K562 (cell line): ENCODE measurements around the gene KIF26B. TPM values are rescaled to one million over a fixed set of nuclear protein-coding genes. Genes with fewer than 3 reads are reported as not detected.

Experiments
- ATAC-seq: fragments of 200-7000 bp; cut with Tn5 transposase; 3 replicates; pipeline ENCODE4 v1.9.1; 2020; ENCODE audit warnings: moderate library complexity
- BruUV-seq: library from RNA; stranded (reverse); fragments of 400-500 nt; replicated peaks from 2 replicates; lab custom pipeline; 2021; lab: Mats Ljungman, UMichigan
- CTCF ChIA-PET: fragments of 300-600 bp; formaldehyde crosslinking; extraction: SDS; loops from one replicate; lab custom pipeline; 2021; ENCODE audit warnings: low intra/inter-chr PET ratio; lab: Yijun Ruan, JAX
- POLR2A ChIA-PET: fragments of 300-600, 350-650 bp; sonication (Branson Sonifier 250); formaldehyde crosslinking; extraction: SDS; loops from one replicate; lab custom pipeline; 2021; ENCODE audit warnings: antibody characterized with exemption, inconsistent platforms; lab: Yijun Ruan, JAX
- DNase-seq, 4 experiments: peaks; one replicate each; pipeline versions ENCODE4 v3.0.0 to v3.0.0-alpha.2; 2011 to 2018; ENCODE audit warnings: low spot score in 3 of 4, mixed read lengths in 3 of 4; ENCODE audit errors: extremely low read depth in 1 of 4
- FAIRE-seq: peaks from 2 replicates; lab custom pipeline; 2011; peaks lifted over from hg19 to GRCh38; lab: Jason Lieb, UNC
- H2AFZ ChIP-seq: 2 replicates; pipeline ENCODE4 v1.6.0; 2011; ENCODE audit warnings: low read depth, low read length, control low read depth, inconsistent platforms
- H3K27ac ChIP-seq: fragments of 200-600 bp; 3 replicates; pipeline ENCODE4 v1.8.0; 2011; ENCODE audit warnings: low read depth, mild to moderate bottlenecking, control low read depth, inconsistent platforms, low read length, moderate library complexity, mixed read lengths; ENCODE audit errors: extremely low read depth
- H3K27me3 ChIP-seq, 2 experiments: fragments of 300-600 bp in 1 of 2; 2 replicates in 1 of 2; 3 replicates in 1 of 2; pipeline versions ENCODE4 v1.6.0 to v1.8.0; 2011; ENCODE audit warnings: inconsistent platforms in 2 of 2, low read length in 2 of 2, mild to moderate bottlenecking in 1 of 2, mixed read lengths in 1 of 2, moderate library complexity in 1 of 2; ENCODE audit not compliant: control insufficient read depth in 2 of 2, insufficient read depth in 2 of 2
- H3K36me3 ChIP-seq: fragments of 300-600 bp; 3 replicates; pipeline ENCODE4 v1.8.0; 2011; ENCODE audit warnings: mild to moderate bottlenecking, low read length, inconsistent platforms; ENCODE audit not compliant: control insufficient read depth, insufficient read depth
- H3K4me1 ChIP-seq, 2 experiments: fragments of 200-600 bp in 1 of 2; replicated peaks in 1 of 2; 2 replicates in 1 of 2; 3 replicates in 1 of 2; pipeline versions ENCODE4 v1.5.1 to v1.8.0; 2011; ENCODE audit warnings: inconsistent platforms in 2 of 2, low read length in 2 of 2, mild to moderate bottlenecking in 1 of 2, mixed read lengths in 1 of 2, moderate library complexity in 1 of 2; ENCODE audit not compliant: control insufficient read depth in 2 of 2, insufficient read depth in 2 of 2
- H3K4me2 ChIP-seq: 2 replicates; pipeline ENCODE4 v1.6.1; 2011; ENCODE audit warnings: low read length, control low read depth, inconsistent platforms, mixed read lengths; ENCODE audit not compliant: insufficient read depth
- H3K4me3 ChIP-seq: fragments of 200-600 bp; sonication (generic), shearing (Covaris generic); 2 replicates; pipeline ENCODE4 v1.5.1; 2016; ENCODE audit warnings: control low read depth, inconsistent platforms
- H3K79me2 ChIP-seq: fragments of 200-600 bp; 3 replicates; pipeline ENCODE4 v1.8.0; 2011; ENCODE audit warnings: low read length, inconsistent platforms; ENCODE audit not compliant: control insufficient read depth, insufficient read depth
- H3K9ac ChIP-seq, 2 experiments: 2 replicates each; pipeline versions ENCODE4 v1.6.0 to v1.6.1; 2011; ENCODE audit warnings: low read depth in 2 of 2, low read length in 2 of 2, control low read depth in 1 of 2, inconsistent platforms in 1 of 2, mild to moderate bottlenecking in 1 of 2, mixed read lengths in 1 of 2; ENCODE audit not compliant: insufficient read depth in 1 of 2
- H3K9me1 ChIP-seq: one replicate; pipeline ENCODE4 v1.6.0; 2011; ENCODE audit warnings: inconsistent platforms, mild to moderate bottlenecking, low read length, moderate library complexity; ENCODE audit not compliant: control insufficient read depth, insufficient read depth
- H3K9me3 ChIP-seq: replicated peaks from 2 replicates; pipeline ENCODE4 v1.5.1; 2011; ENCODE audit warnings: low read depth, low read length, inconsistent platforms; ENCODE audit not compliant: control insufficient read depth, insufficient read depth
- H4K20me1 ChIP-seq: replicated peaks from 2 replicates; pipeline ENCODE4 v1.6.1; 2011; ENCODE audit warnings: low read length, inconsistent platforms, mixed read lengths; ENCODE audit not compliant: control insufficient read depth, insufficient read depth
- BCL6 ChIP-seq: fragments of 250-450 bp; sonication (Bioruptor Pico); IDR thresholded peaks from 2 replicates; pipeline ENCODE4 v1.4.0; 2020
- CBFA2T2 ChIP-seq: fragments of 450-650 bp; conservative IDR thresholded peaks from 2 replicates; pipeline ENCODE4 v1.6.1; 2017; ENCODE audit warnings: mild to moderate bottlenecking
- CEBPB ChIP-seq: fragments of 450-650 bp; IDR thresholded peaks from 2 replicates; pipeline ENCODE4 v1.6.1; 2016; ENCODE audit warnings: missing genetic modification characterization, missing compliant biosample characterization
- E2F1 ChIP-seq: sonication (generic); formaldehyde crosslinking; IDR thresholded peaks from 2 replicates; pipeline ENCODE4 v1.8.1; 2023; ENCODE audit warnings: mild to moderate bottlenecking, missing genetic modification reagents, moderate library complexity
- FIP1L1 ChIP-seq: fragments of 200-400 bp; formaldehyde crosslinking; IDR thresholded peaks from 2 replicates; pipeline ENCODE4 v1.6.1; 2018; ENCODE audit warnings: mild to moderate bottlenecking, low read depth, low read length; ENCODE audit not compliant: poor library complexity, severe bottlenecking
- FOXA3 ChIP-seq, 2 experiments: fragments of 450-650 bp in 1 of 2; sonication (generic) in 1 of 2; formaldehyde crosslinking; IDR thresholded peaks in 1 of 2; conservative IDR thresholded peaks in 1 of 2; 2 replicates each; pipeline versions ENCODE4 v1.4.0 to v1.8.0; 2020 to 2022; ENCODE audit warnings: mild to moderate bottlenecking in 2 of 2, missing genetic modification reagents in 1 of 2
- HDAC6 ChIP-seq: IDR thresholded peaks from 2 replicates; pipeline ENCODE4 v1.6.1; 2012; ENCODE audit warnings: low read depth, mild to moderate bottlenecking, control low read depth, inconsistent platforms, low read length, moderate library complexity
- MIER1 ChIP-seq: fragments of 450-650 bp; IDR thresholded peaks from 2 replicates; pipeline ENCODE4 v1.6.1; 2016; ENCODE audit warnings: antibody characterized with exemption, mild to moderate bottlenecking, low read depth
- POLR2A ChIP-seq: fragments of 450-650 bp; conservative IDR thresholded peaks from 2 replicates; pipeline ENCODE4 v1.6.1; 2016
- RBM14 ChIP-seq: fragments of 200-400 bp; formaldehyde crosslinking; IDR thresholded peaks from 2 replicates; pipeline ENCODE4 v1.6.1; 2018; ENCODE audit warnings: low read depth, mild to moderate bottlenecking, low read length, moderate library complexity, borderline replicate concordance; ENCODE audit not compliant: insufficient read depth
- RBM34 ChIP-seq: fragments of 200-400 bp; formaldehyde crosslinking; IDR thresholded peaks from 2 replicates; pipeline ENCODE4 v1.6.1; 2018; ENCODE audit warnings: low read length, borderline replicate concordance; ENCODE audit not compliant: insufficient read depth
- RNF2 ChIP-seq: sonication (generic); IDR thresholded peaks from 2 replicates; pipeline ENCODE4 v1.6.1; 2016
- SMARCE1 ChIP-seq: fragments of 450-650 bp; IDR thresholded peaks from 2 replicates; pipeline ENCODE4 v1.7.1; 2016; ENCODE audit warnings: mild to moderate bottlenecking
- SREBF1 ChIP-seq: fragments of 150-350 bp; IDR thresholded peaks from 2 replicates; pipeline ENCODE4 v1.6.1; 2014; ENCODE audit warnings: antibody characterized with exemption, low read depth, low read length, borderline replicate concordance
- TEAD4 ChIP-seq, 2 experiments: sonication (generic) in 1 of 2; formaldehyde crosslinking in 1 of 2; IDR thresholded peaks; 2 replicates each; pipeline versions ENCODE4 v1.6.1 to v1.8.0; 2012 to 2022; ENCODE audit warnings: borderline replicate concordance in 1 of 2, inconsistent platforms in 1 of 2, low read length in 1 of 2, mild to moderate bottlenecking in 1 of 2, missing genetic modification reagents in 1 of 2
- TFAM ChIP-seq: fragments of 250-450 bp; sonication (Bioruptor Pico); conservative IDR thresholded peaks from 2 replicates; pipeline ENCODE4 v1.5.0; 2021; ENCODE audit warnings: mild to moderate bottlenecking, moderate library complexity
- ZC3H11A ChIP-seq: IDR thresholded peaks from 2 replicates; pipeline ENCODE4 v1.6.1; 2012; ENCODE audit warnings: low read depth, low read length, improper control_type of control experiment
- WGBS: fragments of 100-300 bp; shearing (Covaris generic); methylation state at CpG from one replicate; pipeline ENCODE4 v1.1.6; 2016; ENCODE audit warnings: low coverage, mixed read lengths; ENCODE audit not compliant: insufficient coverage; ENCODE audit errors: missing lambda C conversion rate; 5-methylcytosine and 5-hydroxymethylcytosine counted together
- in situ Hi-C: fragments of 300-500 bp; cut with MboI; formaldehyde crosslinking; loops from 4 replicates; pipeline ENCODE4 v1.15.0; 2018; ENCODE audit warnings: inconsistent platforms, mixed read lengths
- intact Hi-C: fragments of 100-400 bp; cut with micrococcal nuclease; formaldehyde crosslinking; loops from 2 replicates; pipeline ENCODE4 v1.14.2; 2022
- polyA plus RNA-seq, 8 experiments: library from polyadenylated mRNA; depleted of rRNA in 4 of 8; stranded (reverse) in 5 of 8; unstranded in 3 of 8; fragments of >200 nt; fragmentation: Nextera tagmentation in 2 of 8; fragmentation: Illumina TruSeq in 1 of 8; extraction: Ambion mirVana in 2 of 8; extraction: Trizol in 1 of 8; gene quantifications; 2 replicates each; pipeline versions ENCODE4 v1.2.1 to v1.2.3, GENCODE V29; 2011 to 2014; ENCODE audit warnings: inconsistent platforms in 1 of 8, missing spikeins in 1 of 8
- total RNA-seq, 7 experiments: library from RNA; depleted of rRNA in 6 of 7; stranded (reverse); fragments of >200 nt in 6 of 7; fragmentation: Illumina TruSeq in 2 of 7; extraction: Trizol in 2 of 7; gene quantifications; 2 replicates each; pipeline versions ENCODE4 v1.2.1 to v1.2.3, GENCODE V29; 2011 to 2021; ENCODE audit warnings: low replicate concordance in 1 of 7
- TF ChIP-seq, protein P1 (sequence below): sonication (generic); IDR thresholded peaks from 2 replicates; pipeline ENCODE4 v1.6.1; 2016

Gene KIF26B
- total and polyA plus RNA-seq, 9 of the 15 experiments (the other 6 are each of a cell fraction or from before 2014, with no cell fraction given), result 0.02 to 0.08 (median 0.03) TPM; not detected in 6

DNA sequence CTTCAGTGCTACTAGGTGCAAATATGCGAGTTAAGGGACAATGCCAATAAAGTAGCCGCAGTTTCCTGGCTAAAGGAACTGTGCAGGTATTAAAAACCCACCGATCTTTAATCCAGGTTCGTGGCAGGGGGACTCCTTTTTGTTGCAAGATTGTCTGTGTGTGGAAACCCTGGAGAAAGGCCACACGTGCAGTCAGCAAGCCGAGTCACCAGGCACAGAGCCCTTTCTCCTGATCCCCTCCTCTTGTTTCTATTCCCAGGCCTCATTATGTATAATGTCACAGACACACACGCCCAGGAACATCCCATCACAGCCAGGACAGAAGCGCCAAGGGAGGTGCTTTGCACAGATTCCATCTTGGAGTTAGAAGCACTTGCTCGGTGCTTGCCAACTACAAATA, 528.9 kb downstream of the KIF26B start:
- ChIA-PET CTCF (no interaction called here), POLR2A (no interaction called here)
- H3K9ac ChIP-seq, result no peak overlapping the region
- no peak for DNase-seq
- no peak overlapping the region for H3K27ac ChIP-seq
- H3K27me3 ChIP-seq, result peaks cover 59 to 89% of the 10 kb centered on the region in 2 experiments; a peak in 4 of 5 replicates
- no TSS peak for BruUV-seq
- no peak for FAIRE-seq
- peaks cover 7% of the 10 kb centered on the region; the same call in 1 of the 2 replicates for H4K20me1 ChIP-seq
- no peak overlapping the region for H2AFZ ChIP-seq
- H3K9me3 ChIP-seq, result no peaks in the 10 kb centered on the region
- ATAC-seq, result no peak
- intact Hi-C loops (no loop called here), in situ Hi-C loops (no loop called here)
- no peaks in the 10 kb centered on the region for H3K9me1 ChIP-seq
- H3K4me2 ChIP-seq, result no peak overlapping the region
- 2% methylated on average over 9 of the region's 9 CpGs for WGBS
- TF ChIP-seq CEBPB (no peak), POLR2A (no peak), HDAC6 (no peak), TEAD4 (IDR thresholded peaks at IDR 0.05; ENCODE audit: low read length) (no peak), TEAD4 (CRISPR knock-in tag; IDR thresholded peaks at IDR 0.05; ENCODE audit: borderline replicate concordance) (no peak), SREBF1 (no peak), ZC3H11A (no peak), BCL6 (CRISPR knock-in tag) (no peak), SMARCE1 (no peak), RBM14 (no peak), RNF2 (no peak), TFAM (CRISPR knock-in tag) (no peak), E2F1 (CRISPR knock-in tag) (no peak), RBM34 (no peak), MIER1 (no peak), FIP1L1 (no peak), FOXA3 (CRISPR knock-in tag; conservative IDR thresholded peaks at IDR 0.05 in 1 of 2, IDR thresholded peaks at IDR 0.05 in 1 of 2) (no peak), CBFA2T2 (no peak)
- TF ChIP-seq, protein P1, sequence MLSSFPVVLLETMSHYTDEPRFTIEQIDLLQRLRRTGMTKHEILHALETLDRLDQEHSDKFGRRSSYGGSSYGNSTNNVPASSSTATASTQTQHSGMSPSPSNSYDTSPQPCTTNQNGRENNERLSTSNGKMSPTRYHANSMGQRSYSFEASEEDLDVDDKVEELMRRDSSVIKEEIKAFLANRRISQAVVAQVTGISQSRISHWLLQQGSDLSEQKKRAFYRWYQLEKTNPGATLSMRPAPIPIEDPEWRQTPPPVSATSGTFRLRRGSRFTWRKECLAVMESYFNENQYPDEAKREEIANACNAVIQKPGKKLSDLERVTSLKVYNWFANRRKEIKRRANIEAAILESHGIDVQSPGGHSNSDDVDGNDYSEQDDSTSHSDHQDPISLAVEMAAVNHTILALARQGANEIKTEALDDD, result no peak
- H3K4me1 ChIP-seq, result peaks cover 0 to 31% of the 10 kb centered on the region in 2 experiments; a peak in 2 of 5 replicates
- H3K79me2 ChIP-seq, result no peaks in the 10 kb centered on the region
- no peak overlapping the region for H3K4me3 ChIP-seq
- H3K36me3 ChIP-seq, result no peaks in the 10 kb centered on the region
